GM18502 (cell line): ENCODE measurements around the gene PURA.

Source experiments
- ATAC-seq: cut with Tn5 transposase; IDR thresholded peaks from one replicate; pipeline ENCODE4 v1.9.1; 2021; ENCODE audit warnings: mild to moderate bottlenecking; ENCODE audit not compliant: unreplicated experiment, poor library complexity

Gene PURA

DNA sequence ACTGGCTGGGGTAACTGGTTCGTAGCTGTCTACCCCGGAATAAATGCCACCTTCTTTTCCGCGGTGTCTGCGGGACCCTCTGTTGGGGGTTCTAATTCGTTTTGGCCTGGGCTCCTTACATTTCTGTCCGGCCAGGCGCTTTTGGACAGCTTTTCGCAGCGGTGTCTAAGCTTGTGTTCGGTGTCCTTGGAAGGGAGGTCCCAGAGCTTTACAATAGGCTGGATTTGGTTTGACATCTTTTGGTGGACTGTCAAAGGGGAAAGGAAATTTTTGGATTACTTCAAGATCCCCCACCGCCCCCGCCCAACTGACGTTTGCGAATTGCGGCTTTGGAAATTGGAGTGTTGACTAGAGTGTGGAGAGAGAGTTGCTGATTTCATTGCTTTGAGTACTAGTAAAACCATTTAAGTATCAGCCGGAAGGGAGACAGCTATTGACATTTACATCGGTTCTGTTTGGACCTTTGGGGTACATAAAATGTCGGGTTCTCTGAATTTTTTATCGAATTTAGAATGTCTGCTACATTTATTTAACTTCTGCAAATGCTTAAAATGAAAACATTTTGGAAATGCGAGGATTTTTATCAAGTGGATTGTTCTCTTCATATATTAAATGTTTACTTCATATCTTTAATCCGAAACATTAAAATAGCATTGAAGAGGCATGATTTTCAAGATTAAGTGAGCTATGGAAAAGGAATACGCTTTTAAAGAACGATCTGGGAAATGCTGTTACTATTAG, 4.7 kb upstream of the PURA start:
- ATAC-seq = no peak

GRCh38 chr5:140109759-140110645, 3.9 kb upstream of the PURA start:
- no peak for ATAC-seq

GRCh38 chr5:140110646-140110957, 3.3 kb upstream of the PURA start:
- ATAC-seq = no peak

GRCh38 chr5:140111011-140111858, 2.7 kb upstream of the PURA start:
- ATAC-seq = no peak

DNA sequence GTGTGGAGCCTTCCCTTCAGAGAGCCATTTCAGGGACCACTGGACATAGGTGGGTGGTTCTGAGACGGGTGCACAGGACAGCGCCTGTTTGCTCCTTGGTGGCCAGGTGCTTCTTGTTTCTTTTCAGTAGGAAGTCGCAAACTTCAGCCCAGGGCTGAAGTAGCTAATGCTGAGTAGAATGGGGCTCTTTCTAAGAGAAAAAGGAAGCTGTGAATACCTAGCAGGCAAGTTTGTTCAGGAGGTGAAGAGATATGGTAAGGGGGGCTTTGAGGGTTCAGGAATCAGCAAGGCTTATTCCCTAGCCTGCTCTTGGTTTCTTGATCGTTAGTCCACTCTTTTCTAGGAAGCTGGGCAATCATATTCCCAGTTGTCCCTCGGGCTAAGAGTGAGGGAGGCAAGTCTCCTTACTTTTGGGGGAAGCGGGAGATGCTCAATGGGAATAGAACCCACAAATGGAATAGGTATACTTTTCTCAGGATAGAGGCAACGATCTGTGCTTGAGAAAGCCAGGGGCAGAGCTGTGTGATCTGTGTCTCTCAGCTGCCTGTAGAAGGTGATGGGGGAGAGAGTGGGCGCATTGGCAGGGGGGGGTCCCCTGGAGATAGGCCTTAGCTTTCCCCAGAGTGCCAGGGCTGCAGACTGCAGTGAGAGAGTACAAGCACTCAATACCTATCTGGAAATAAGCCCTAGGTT, 1.9 kb upstream of the PURA start:
- no peak for ATAC-seq

GRCh38 chr5:140112685-140113179, 1.2 kb upstream of the PURA start:
- ATAC-seq = no peak

- ATAC-seq = no peak
These were observed 670 bp upstream of the PURA start for GRCh38 chr5:140113180-140113698.

DNA sequence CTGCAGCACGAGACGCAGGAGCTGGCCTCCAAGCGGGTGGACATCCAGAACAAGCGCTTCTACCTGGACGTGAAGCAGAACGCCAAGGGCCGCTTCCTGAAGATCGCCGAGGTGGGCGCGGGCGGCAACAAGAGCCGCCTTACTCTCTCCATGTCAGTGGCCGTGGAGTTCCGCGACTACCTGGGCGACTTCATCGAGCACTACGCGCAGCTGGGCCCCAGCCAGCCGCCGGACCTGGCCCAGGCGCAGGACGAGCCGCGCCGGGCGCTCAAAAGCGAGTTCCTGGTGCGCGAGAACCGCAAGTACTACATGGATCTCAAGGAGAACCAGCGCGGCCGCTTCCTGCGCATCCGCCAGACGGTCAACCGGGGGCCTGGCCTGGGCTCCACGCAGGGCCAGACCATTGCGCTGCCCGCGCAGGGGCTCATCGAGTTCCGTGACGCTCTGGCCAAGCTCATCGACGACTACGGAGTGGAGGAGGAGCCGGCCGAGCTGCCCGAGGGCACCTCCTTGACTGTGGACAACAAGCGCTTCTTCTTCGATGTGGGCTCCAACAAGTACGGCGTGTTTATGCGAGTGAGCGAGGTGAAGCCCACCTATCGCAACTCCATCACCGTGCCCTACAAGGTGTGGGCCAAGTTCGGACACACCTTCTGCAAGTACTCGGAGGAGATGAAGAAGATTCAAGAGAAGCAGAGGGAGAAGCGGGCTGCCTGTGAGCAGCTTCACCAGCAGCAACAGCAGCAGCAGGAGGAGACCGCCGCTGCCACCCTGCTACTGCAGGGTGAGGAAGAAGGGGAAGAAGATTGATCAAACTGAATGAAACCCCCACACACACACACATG, 654 bp downstream of the PURA start:
- ATAC-seq = peak; percentile 30

DNA sequence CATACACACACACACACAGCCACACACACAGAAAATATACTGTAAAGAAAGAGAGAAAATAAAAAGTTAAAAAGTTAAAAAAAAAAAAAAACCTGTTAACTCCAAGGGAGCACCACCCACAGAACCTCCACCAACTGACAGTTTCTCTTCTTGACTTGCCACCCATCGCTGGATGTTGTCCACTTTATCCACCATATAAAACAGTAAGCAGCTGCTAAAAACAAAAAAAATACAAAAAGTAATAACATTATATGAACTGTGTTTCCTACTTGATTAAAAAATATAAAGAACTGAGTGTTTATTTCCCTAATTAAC, 1.2 kb downstream of the PURA start:
- no peak for ATAC-seq

GRCh38 chr5:140116716-140117115, 2.8 kb downstream of the PURA start:
- ATAC-seq = no peak

DNA sequence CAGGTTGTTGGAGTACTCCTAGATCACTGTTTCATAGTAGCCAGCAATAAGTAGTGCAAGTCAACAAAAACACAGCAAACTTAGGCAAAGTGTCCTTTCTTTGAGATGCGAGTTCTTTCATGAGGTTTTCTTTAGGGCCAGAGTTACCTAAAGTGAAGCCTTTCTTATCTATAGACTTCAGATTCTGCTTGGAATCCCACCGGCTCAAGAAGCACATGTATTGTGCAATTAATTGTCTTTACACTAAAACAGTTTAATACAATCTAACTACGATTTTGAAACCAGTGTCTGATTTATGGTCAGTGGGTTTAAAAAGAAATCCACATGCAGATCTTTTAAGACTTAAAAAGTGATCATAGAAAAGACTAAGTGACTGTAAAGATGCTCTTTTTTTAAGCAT, 3.6 kb downstream of the PURA start:
- ATAC-seq = no peak

- no peak for ATAC-seq
These were observed 4.5 kb downstream of the PURA start for GRCh38 chr5:140118302-140118936.

GRCh38 chr5:140125637-140126036, 11.7 kb downstream of the PURA start, which contains the start of gene IGIP:
Gene IGIP, plus strand, starts transcription at chr5:140125937. Its CDS starts 2,540 bp downstream, at chr5:140128477.
- no peak for ATAC-seq

DNA sequence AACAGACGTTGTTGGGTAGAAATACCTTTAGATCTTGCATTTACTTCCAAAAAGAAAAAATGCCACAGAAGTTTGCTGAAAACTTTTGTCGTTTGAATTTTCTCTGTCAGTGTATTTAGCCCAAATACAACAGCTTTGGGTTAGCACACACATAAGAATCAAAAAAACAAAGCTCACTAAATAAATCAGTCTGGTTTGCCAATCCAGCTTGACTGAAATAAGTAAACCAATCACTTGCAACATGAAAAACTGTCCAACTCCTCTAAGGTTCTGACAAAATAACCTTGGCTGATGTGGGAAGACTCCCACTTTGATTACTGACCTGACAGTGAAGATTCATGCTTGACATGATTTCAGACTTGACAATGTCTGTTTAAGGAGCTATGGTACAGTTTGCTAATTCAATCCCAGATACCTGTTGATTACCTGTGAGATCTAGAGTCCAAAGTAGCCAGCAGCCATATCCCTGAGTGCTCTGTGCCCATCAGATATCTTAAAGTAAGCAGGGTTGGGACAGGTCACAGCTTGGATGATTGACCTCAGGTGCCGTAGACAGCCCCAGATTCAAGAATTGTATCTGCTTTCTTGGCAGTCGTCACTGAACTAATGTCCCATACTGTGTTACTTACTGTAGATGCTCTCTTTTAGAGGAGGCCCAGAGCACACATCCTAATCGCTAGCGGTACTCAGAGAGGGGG, 12.6 kb downstream of the PURA start:
- ATAC-seq = no peak

DNA sequence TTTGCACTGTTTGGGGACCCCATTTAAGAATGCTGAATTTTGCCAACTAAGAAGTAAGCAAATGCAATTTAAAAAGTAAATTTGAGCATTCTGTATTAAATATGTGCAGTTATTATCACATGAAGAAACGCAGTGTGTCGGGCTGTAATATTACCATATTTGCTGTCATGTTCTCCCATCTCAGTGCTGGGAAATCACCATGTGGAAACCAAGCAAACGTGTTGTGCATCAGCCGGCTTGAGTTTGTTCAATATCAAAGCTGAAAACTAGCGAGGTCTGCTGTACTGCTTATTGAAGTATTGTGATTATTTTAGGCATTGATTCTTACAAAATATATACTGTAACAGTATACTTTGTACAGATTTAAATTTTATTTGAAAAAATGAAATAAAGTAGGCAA, 14.5 kb downstream of the PURA start:
- ATAC-seq = no peak

DNA sequence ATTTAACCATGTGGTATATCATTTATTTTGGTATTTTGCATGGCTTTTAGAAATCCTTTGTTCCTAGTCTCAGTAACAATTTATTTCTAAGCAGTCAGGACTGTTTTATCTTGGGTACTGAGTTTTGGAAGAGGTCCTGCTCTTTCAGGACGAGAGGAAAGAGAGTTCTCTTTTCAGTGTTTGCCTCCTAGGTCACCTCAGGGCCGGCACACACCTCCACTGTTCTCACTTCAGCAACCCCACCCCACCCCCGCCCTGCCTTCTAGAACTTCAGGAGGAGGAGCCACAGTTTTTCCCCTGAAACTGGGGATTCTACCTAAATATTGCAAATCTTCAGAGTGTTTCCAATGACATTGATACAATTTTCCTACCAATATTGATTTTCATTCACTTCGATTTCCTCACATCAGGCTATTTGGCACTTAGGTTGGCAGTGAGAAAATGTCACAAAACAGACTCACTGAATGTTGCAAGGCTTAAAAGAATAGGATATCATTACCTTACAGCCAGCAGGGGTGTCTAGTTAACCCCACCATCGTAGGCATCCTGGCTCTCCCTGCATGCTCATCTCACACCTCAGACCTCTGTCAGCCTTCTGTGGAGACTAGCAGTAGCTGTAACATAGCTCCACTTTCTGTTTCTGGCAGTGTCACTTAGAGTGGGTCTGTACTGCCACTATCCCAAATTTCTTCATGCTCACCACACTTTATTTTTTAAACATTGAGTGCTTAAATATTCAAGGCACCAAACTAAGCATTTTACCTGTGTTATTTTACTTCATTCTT, 17.2 kb downstream of the PURA start:
- no peak for ATAC-seq

GRCh38 chr5:140131967-140132409, 18.1 kb downstream of the PURA start:
- ATAC-seq = no peak
